Fibroblast of lung (primary cell): ENCODE data around the gene NHERF1.

Experiments used
- CTCF ChIP-seq, 2 donors: IDR thresholded peaks in 1 of 2; conservative IDR thresholded peaks in 1 of 2; 1 replicate in 1 of 2; 2 replicates in 1 of 2; pipeline ENCODE4 v1.5.1; 2011 to 2012; ENCODE audit warnings: low read length in 2 of 2, control low read depth in 1 of 2, inconsistent platforms in 1 of 2, low read depth in 1 of 2, mild to moderate bottlenecking in 1 of 2
- EZH2 ChIP-seq: IDR thresholded peaks from 2 replicates; pipeline ENCODE4 v1.5.1; 2012; ENCODE audit warnings: low read length, control low read depth, mild to moderate bottlenecking; ENCODE audit errors: missing control alignments

GRCh38 chr17:74744714-74745547, 3.5 kb upstream of the NHERF1 start:
- TF ChIP-seq CTCF (conservative IDR thresholded peaks at IDR 0.05 in 1 of 2, IDR thresholded peaks at IDR 0.05 in 1 of 2; ENCODE audit: low read depth in 1 of 2, low read length in 2 of 2): peak; percentile 99 to 100
- TF ChIP-seq EZH2: no peak
